ENCODE measurements around the gene B3GNT5. TPM values are rescaled to one million over a fixed set of nuclear protein-coding genes. Genes with fewer than 3 reads are reported as not detected.

The B3GNT5 gene
- total and polyA plus RNA-seq, 2 of the 8 experiments (the other 6 are each of a cell fraction or from before 2014, with no cell fraction given) = 2.4 to 9.7 TPM

DNA sequence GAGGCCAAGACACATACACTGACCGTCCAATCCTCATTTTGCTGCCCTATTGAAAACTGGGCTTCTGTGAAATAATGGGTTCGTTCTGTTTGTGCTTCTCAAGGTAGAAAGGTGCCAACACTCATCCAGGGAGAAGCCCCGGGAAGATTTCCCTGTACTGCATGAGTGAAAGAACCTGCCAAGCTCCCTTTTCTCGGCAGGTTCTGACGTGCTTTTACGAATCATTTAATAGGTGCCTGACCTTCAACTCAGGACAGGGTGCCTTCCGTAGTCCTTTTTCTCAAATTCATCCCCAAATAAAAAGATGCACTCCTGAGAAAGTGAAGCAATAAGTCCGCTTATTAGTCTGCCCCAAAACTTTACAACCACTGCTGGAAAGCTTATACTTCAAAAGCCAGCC, 64.2 kb downstream of the B3GNT5 start:
- Histone ChIP-seq H3K14ac (ENCODE audit: insufficient read length) (no peak overlapping the region), H3K9ac (replicated peaks in 1 of 4; ENCODE audit: extremely low read depth in 1 of 4, low read depth in 3 of 4, low read length in 3 of 4) (no peak overlapping the region), H2BK120ac (replicated peaks; ENCODE audit: low read depth, low read length) (no peak overlapping the region), H4K8ac (ENCODE audit: extremely low read depth, insufficient read depth, low read length) (no peak overlapping the region), H3K79me2 (ENCODE audit: control insufficient read depth in 1 of 2, insufficient read depth in 2 of 2, low read length in 2 of 2) (no peaks in the 10 kb centered on the region), H4K5ac (ENCODE audit: insufficient read length, low read depth, low read length) (no peak overlapping the region), H3K23me2 (ENCODE audit: low read depth, low read length) (no peaks in the 10 kb centered on the region), H2BK20ac (ENCODE audit: low read length) (no peak overlapping the region), H4K20me1 (replicated peaks in 1 of 2; ENCODE audit: control insufficient read depth in 1 of 2, insufficient read depth in 2 of 2, low read length in 2 of 2) (no peaks in the 10 kb centered on the region), H2AK5ac (ENCODE audit: low read depth, low read length) (no peak overlapping the region), H3K79me1 (ENCODE audit: low read depth, low read length) (no peaks in the 10 kb centered on the region), H3K4me2 (ENCODE audit: insufficient read depth in 1 of 2, low read depth in 2 of 2, low read length in 2 of 2) (no peak overlapping the region), H2AFZ (ENCODE audit: low read length) (no peak overlapping the region), H4K91ac (replicated peaks; ENCODE audit: insufficient read length, low read length) (no peak overlapping the region), H3K27me3 (replicated peaks in 1 of 4; ENCODE audit: control insufficient read depth in 3 of 4, extremely low read depth in 1 of 4, insufficient read depth in 3 of 4, low read length in 3 of 4) (no peaks in the 10 kb centered on the region), H3K56ac (replicated peaks; ENCODE audit: insufficient read length, low read depth, low read length) (no peak overlapping the region), H2BK15ac (ENCODE audit: low read length) (no peak overlapping the region), H2BK5ac (ENCODE audit: low read depth, low read length) (no peak overlapping the region), H3K4ac (replicated peaks; ENCODE audit: insufficient read length, low read depth, low read length) (no peak overlapping the region), H2BK12ac (ENCODE audit: low read depth, low read length) (no peak overlapping the region), H3K36me3 (ENCODE audit: control insufficient read depth in 2 of 4, insufficient read depth in 4 of 4, low read length in 3 of 4) (no peaks in the 10 kb centered on the region), H3K23ac (ENCODE audit: insufficient read length) (no peak overlapping the region), H3K27ac (ENCODE audit: low read depth, low read length) (no peak overlapping the region), H3K9me3 (ENCODE audit: insufficient read depth in 2 of 2, low read depth in 1 of 2, low read length in 1 of 2) (no peaks in the 10 kb centered on the region), H3K4me1 (replicated peaks in 1 of 4; ENCODE audit: control insufficient read depth in 3 of 4, insufficient read depth in 4 of 4, low read length in 3 of 4) (peaks cover 0 to 2% (median 0%) of the 10 kb centered on the region in 4 experiments; a peak in 2 of 7 replicates), H3K4me3 (ENCODE audit: extremely low read depth in 1 of 4, insufficient read depth in 2 of 4, low read depth in 3 of 4, low read length in 4 of 4) (no peak overlapping the region), H3K18ac (ENCODE audit: extremely low read depth, low read length) (no peak overlapping the region)
- FAIRE-seq (no peak), DNase-seq (ENCODE audit: low read depth in 1 of 2, low spot score in 2 of 2) (no peak)
- TF ChIP-seq SUZ12 (IDR thresholded peaks at IDR 0.05; ENCODE audit: low read length) (no peak), POU5F1 (IDR thresholded peaks at IDR 0.05; ENCODE audit: low read depth, low read length) (no peak), BACH1 (IDR thresholded peaks at IDR 0.05; ENCODE audit: low read length) (no peak), CEBPB (IDR thresholded peaks at IDR 0.05; ENCODE audit: low read depth, low read length) (no peak), GTF2F1 (IDR thresholded peaks at IDR 0.05; ENCODE audit: borderline replicate concordance, low read depth, low read length) (no peak), RFX5 (IDR thresholded peaks at IDR 0.05; ENCODE audit: borderline replicate concordance, low read depth, low read length) (no peak), SP4 (IDR thresholded peaks at IDR 0.05; ENCODE audit: low read length) (no peak), CHD1 (IDR thresholded peaks at IDR 0.05; ENCODE audit: low read depth, low read length) (no peak), RNF2 (IDR thresholded peaks at IDR 0.05; ENCODE audit: borderline replicate concordance, low read depth, low read length, missing control alignments, poor library complexity, severe bottlenecking) (no peak), POLR2AphosphoS5 (IDR thresholded peaks at IDR 0.05; ENCODE audit: low read depth, low read length) (no peak)
- ChIA-PET POLR2A (ENCODE audit: partially characterized antibody) (no interaction called here), CTCF (ENCODE audit: partially characterized antibody) (interaction anchor here (0.6 kb wide), 1 partner anchor 77 kb away, joined by 3 read pairs; no protein-coding TSS in a partner anchor)
- 90% methylated on average over 8 of the region's 8 CpGs; no CpG with 5 or more reads in 1 of the 2 experiments for WGBS, 2 experiments (ENCODE audit: extremely low coverage in 1 of 2, insufficient coverage in 1 of 2, insufficient read length in 1 of 2, insufficient replicate concordance in 2 of 2, low coverage in 1 of 2, low lambda C conversion rate in 2 of 2, missing lambda C conversion rate in 1 of 2)

Data from H1 (cell line).